CD4-positive, alpha-beta T cell treated with Interleukin-21 for 1 hour (primary cell): Measurements from ENCODE around the gene MYRF.

ENCODE experiments used
- DNase-seq: peaks from one replicate; pipeline ENCODE4 v3.0.0-alpha.2; 2020

Gene MYRF

DNA sequence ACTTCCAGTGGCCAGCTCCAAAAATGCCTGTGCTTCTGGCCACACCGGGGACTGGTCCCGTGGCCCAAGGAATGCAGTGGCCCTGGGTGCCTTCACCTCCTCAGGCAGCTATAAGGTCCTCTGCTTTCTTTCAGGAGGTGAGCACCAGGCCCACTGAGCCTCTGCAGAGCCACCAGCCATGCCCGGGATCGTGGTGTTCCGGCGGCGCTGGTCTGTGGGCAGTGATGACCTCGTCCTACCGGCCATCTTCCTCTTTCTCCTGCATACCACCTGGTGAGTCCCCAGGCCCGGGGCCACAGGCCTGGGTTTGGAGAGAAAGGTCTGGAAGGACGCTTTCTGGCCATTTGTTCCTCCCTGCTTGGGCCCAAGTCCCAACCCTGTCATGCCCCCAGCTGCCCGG is 32.5 kb upstream of the MYRF start:
- DNase-seq = no peak

DNA sequence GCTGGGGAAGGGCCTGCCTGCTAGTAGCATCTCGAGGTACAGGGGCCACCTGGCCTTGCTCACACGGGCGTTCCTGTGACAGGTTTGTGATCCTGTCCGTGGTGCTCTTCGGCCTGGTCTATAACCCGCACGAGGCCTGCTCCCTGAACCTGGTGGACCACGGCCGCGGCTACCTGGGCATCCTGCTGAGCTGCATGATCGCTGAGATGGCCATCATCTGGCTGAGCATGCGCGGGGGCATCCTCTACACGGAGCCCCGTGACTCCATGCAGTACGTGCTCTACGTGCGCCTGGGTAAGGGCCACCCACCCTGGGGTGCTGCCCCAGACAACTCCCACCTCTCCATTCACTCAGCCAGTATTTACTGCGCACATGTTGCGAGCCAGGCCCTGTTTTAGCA is 31.8 kb upstream of the MYRF start:
- DNase-seq = no peak

DNA sequence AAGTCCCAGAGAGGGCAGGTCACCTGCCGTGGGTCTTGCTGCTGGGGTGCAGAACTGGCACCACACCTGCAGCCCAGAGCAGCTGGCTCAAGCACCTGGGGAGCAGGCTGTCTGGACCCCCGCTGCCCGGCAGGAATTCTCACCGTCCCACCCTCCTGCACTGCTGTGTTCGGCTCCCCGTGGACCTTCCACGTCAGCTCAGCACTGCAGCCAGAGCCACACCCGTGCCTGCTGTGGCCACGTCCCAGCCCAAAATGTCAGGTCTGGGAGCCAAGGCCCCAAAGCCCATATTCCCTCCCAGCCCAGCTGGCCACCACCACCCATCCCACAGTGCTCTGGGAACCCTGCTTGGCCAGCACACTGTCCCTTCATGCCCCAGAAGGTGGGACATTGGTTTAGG is 28.0 kb upstream of the MYRF start:
- DNase-seq = no peak

- no peak for DNase-seq
These were observed 26.6 kb upstream of the MYRF start for GRCh38 chr11:61725781-61726231.

- no peak for DNase-seq
These were observed 25.7 kb upstream of the MYRF start for GRCh38 chr11:61726775-61727174.

DNA sequence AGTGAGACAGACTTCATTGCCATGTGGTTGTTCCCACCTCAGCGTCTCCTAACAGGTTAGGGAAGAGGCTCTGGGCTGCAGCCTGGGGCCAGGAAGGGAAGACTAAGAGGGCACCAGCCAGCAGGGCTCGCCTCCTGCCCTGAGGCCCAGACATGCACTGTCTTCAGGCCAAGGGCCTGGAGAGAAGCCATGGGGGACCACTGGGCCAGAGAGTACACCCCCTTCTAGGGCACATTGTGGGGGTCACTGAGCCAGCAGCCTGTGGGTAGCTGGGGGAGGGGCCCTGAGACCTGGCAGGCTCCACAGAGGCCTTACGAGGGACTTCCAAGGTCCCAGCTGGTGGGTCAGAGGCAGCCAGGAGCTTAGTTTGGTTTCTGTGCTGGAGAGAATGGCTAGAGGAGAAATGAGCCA is 25.0 kb upstream of the MYRF start:
- DNase-seq = no peak

GRCh38 chr11:61728066-61728939 is 24.1 kb upstream of the MYRF start:
- no peak for DNase-seq

GRCh38 chr11:61728940-61729219 is 23.6 kb upstream of the MYRF start:
- DNase-seq = no peak

DNA sequence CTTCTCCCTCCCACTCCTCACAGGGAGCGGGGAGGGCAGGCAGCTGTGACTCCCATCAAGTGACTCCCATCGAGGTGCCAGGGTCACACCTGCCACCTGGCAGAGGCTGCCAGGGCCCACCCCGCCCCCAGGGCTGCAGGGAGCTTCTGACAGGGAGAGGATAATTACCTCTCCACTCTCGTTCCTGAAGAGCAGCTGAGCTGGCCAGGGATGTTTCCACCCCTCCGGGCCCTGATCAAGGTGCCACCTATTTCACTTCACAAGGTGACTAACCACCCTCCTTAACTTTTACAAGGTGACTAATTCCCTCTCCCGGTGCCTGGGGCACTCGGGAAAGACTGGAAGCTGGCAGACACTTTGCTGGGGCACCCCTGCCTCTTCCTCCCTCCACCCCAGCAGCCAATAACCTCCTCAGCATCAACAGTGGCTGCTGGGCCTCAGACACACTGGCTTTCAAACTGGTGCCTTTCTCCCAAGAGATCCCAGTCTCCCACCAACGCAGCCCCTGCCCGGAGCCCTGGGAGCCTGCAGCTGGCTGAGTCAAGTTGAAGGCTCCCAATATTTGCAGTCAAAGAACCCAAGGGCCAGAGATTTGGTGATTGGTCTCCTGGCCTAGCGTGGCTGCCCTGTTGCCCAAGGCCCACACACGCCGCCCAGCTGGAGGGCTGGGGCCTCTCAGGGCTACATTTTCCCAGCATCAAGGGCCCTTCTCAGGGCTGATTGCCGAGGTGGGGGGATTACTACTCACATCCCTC is 22.0 kb upstream of the MYRF start:
- DNase-seq = no peak

DNA sequence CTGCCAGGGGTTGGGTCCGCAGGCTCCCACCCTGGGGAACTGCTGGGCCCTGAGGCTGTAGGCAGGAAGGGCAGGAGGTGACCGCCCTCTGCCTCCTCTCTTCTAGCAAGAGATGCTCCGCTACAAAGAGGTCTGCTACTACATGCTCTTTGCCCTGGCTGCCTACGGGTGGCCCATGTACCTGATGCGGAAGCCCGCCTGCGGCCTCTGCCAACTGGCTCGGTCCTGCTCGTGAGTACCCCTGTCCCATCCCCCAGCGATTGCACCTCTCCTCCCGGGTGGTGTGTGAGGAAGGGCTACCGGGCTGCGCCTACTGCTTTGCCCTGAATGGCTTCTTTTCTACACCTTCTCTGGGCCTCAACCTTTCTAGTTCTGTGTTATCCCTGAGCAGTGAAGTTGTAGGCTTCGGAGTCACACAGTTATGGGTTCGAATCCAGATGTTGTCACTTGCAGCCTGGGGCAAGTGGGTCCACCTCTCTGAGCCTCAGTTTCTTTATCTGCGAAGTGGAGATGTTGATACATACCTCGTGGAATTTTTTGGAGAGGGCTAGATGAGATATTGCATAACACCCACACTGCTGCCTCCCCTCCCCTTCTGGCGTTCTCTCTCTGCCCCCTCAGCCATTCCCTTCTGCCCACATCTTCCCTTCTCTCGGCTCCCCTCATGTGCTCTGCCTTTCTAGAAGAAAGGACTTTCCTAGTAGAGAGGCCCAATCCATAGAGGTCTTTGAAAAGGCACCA is 21.1 kb upstream of the MYRF start:
- DNase-seq = no peak

DNA sequence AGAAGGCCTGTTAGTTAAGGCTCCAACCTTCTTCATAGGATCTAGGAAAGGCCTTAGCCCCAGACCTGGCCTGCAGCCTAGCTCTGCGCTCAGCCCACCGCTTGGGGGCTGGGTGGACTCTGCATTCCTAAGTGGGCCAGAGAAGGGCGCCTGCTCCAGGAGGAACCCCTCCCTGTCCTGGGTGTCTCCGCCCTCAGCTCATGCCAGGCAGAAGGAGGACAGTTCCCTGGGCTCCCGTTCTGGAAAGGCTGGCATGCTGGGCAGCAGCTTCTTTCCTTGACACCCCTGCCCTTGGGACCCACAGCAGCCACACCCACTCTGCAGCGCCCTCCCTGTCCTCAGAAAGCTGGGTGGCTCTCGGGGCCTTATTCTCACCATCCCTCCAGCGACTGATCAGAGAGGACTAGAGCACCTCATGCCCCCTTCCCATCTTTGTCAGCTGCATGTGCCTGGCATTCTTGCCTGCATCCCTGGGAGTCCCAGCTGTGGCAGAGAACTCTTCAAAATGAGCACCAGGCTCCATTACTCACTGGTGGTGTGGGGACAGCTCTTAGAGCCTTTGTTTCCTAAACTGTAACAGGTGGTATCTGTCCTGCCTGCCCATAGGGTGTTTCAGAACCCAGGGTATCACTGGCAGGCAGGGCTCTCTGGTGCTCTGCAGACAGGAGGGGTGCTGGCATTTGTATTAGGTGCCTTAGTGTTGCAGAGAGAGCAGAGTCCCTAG is 20.3 kb upstream of the MYRF start:
- no peak for DNase-seq

- no peak for DNase-seq
These were observed 19.7 kb upstream of the MYRF start for GRCh38 chr11:61732705-61733104.

GRCh38 chr11:61733120-61733978 is 19.1 kb upstream of the MYRF start:
- DNase-seq = peak; percentile 87

DNA sequence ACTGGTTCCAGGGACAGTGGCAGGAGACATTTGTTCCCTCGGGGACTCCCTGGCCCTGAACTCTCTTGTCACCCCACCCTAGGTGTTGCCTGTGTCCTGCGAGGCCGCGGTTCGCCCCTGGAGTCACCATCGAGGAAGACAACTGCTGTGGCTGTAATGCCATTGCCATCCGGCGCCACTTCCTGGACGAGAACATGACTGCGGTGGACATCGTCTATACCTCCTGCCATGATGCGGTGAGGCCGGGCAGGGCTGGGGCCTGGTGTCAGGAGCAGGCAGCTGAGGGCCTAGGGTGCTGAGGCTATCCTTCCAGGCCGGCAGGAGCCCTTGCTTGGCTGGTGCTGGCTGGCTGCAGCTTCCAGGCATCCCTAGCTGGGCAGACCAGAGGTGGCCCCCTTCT is 17.7 kb upstream of the MYRF start:
- DNase-seq = no peak

GRCh38 chr11:61735391-61735790 is 17.0 kb upstream of the MYRF start:
- DNase-seq = no peak

- DNase-seq = no peak
These were observed 16.1 kb upstream of the MYRF start for GRCh38 chr11:61736310-61736709.

GRCh38 chr11:61737131-61737530 is 15.3 kb upstream of the MYRF start:
- DNase-seq = no peak

DNA sequence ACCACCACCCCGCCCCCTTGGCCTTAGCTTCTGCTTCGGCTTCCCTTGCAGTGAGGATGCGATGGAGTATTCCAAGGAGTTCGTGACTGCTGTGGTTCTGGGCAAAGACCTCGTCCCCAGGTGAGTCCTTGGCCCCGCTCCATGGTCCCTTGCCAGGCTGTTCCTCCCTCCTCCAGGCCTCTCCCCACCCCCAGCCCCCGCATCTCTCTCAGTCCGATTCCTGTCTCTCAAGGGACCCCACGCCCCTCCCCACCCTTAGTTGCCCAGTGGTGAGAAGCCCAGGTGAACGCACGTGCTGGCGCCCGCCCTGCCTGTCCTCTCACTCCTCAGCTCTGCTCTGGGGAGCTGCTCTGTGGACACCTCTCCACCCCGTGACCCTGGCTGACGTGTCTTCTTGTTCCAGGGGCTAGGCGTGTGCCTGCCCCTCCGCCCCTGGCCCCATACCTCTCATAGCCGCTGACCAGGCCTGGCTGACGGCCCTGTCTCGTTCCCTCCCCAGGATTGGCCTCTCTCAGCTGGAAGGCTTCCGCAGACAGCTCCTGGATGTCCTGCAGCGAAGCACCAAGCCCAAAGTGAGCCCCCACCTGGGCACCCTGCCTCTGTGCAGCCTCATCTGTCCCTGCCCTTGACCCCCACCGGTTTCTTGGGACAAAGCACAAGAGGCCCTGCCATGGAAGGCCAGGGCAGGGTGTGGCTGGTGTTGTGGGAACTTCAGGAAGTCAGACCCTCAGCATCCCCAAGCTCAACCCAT is 14.6 kb upstream of the MYRF start:
- DNase-seq = no peak

GRCh38 chr11:61738776-61739175 is 13.7 kb upstream of the MYRF start:
- DNase-seq = no peak

DNA sequence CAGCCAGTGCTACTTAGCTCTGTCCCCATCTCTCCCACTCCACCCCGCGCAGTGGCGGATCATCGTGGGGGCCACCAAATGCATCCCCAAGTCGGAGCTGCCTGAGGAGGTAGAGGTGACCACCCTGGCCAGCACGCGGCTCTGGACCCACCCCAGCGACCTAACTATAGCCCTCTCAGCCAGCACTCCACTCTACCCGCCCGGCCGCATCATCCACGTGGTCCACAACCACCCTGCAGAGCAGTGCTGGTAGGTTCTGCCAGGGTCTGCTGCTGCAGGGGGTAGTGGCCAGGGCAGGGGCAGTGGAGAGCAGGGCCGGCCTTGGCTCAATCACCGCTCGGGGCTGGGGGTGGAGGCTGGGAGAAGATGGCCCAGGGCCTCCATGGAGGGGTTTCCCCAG is 13.0 kb upstream of the MYRF start:
- no peak for DNase-seq

DNA sequence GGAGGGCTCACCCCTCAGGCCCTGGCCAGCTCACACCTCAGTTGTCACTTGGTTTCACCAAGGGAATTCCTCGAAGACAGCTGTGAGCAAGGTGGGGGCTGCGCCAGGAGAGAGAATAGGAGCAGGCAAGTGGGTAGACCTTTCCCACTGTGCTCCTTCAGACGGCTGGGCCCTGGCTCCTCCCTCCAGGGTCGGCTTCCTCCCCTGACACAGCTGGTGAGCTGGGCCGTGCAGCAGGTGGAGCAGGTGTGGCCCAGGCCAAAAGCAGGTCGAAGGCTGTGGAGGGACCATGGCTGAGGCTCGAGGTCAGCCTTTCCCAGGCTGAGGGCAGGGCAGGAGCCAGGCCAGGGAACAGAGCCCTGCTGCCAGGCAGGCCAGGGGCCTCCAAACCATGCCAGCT is 12.5 kb upstream of the MYRF start:
- DNase-seq = no peak
